Erythroblast (primary cell): ENCODE data around the gene TRAF4.

Experiments
- GATA1 ChIP-seq: IDR thresholded peaks from 2 replicates; pipeline ENCODE4 v1.6.1; 2011; ENCODE audit warnings: low read depth, mild to moderate bottlenecking, control low read depth, low read length, moderate library complexity
- POLR2A ChIP-seq: IDR thresholded peaks from 2 replicates; pipeline ENCODE4 v1.6.1; 2011; ENCODE audit warnings: mild to moderate bottlenecking, low read length

GRCh38 chr17:28722417-28723158 lies 21.2 kb upstream of the TRAF4 start:
- TF ChIP-seq POLR2A = no peak
- TF ChIP-seq GATA1 = no peak
